HG03565 (cell line): Measurements from ENCODE around the gene PHKG2.
"Not testable (repeated sequence)": the region's sequence is repeated elsewhere in the genome, so short reads cannot be mapped to it uniquely, and the experiment has no call there.

ENCODE experiments used
- ATAC-seq: cut with Tn5 transposase; IDR thresholded peaks from one replicate; pipeline ENCODE4 v1.9.1; 2021; ENCODE audit warnings: mild to moderate bottlenecking, moderate library complexity; ENCODE audit not compliant: unreplicated experiment

PHKG2 gene, protein sequence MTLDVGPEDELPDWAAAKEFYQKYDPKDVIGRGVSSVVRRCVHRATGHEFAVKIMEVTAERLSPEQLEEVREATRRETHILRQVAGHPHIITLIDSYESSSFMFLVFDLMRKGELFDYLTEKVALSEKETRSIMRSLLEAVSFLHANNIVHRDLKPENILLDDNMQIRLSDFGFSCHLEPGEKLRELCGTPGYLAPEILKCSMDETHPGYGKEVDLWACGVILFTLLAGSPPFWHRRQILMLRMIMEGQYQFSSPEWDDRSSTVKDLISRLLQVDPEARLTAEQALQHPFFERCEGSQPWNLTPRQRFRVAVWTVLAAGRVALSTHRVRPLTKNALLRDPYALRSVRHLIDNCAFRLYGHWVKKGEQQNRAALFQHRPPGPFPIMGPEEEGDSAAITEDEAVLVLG

DNA sequence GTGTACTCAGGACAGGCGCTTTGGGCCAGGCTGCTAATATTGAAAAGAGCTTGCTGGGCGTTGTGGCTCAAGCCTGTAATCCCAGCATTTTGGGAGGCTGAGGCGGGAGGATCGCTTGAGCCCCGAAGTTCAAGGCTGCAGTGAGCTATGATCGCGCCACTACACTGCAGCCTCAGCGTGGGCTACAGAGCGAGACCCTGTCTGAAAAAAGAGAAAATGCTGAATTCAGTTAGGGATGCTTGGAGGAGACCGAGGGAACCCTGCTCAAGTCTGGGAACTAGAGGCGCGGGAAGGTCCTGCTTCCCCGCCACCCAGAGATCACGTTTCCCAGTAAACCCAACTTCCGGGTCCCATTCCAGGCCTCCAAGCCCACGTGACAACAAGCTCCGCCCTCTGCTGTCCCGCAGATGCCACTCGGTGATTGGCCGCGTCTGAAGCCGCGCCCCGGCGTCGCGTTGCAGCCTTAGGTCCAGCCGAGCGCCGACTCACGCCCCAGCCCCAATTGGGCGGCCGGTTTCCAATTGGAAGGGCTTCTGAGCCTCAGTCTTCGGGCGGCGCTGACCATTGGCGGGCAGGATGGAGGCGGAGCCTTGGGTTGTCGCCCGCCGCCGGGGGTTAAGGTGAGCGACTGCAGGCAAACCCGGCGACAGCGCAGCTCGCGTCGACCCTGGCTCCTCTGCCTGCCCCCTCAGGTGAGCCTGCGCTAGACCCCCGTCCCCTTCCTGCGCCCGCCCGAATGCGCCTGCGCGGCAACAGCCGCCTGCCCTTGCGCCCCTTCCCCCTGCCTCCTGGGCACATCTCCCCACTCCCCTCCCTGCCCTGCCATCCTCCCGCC is at the start of gene PHKG2:
PHKG2 (plus strand) TSS at position 627 of the 835 bp plus-strand sequence. CDS start 396 bp downstream, outside the sequence.
- peak; percentile 94 for ATAC-seq

DNA sequence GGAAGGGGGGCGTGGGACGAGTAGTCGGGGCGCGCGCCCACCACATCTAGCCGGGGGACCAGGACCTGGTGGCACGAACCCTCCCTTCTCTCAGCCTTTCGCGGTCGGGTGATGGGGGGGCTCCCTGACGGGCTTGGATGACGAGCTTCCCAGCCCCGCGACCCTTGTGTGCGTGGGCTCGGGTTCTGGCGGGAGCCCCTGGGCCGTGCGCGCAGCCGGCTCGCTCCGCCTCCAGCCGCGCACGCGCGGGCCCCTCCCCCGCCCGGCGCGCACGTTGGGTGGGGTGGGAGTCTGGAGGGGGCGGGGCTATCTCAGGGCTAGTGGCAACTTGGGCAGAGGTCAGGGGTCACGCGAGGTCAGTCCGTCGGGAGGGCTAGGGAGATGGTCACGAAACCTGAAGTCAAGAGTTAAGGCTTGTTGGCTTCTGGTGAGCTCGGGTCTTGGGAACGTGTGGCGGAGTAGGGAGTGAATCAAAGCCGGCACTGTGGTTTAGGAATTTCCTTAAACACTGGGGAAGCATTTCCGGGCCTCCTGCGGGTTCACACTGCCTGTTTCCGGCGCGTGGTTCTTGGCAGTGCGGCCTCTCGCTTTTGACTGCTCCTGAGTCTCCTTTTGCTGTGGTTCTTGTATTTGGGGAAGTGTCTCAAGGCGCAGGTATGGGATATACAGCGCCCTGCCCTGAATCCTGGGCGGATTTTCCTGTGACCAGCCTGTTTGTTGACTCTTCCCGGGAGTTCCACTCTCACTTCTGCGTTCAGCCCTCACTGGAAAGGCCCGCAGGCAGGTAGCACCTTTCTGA is 49.2 kb upstream of the PHKG2 start, which contains the start of gene SRCAP:
SRCAP (plus strand) TSS at position 356 of the 799 bp plus-strand sequence. CDS start 1,654 bp downstream, outside the sequence.
- peak; percentile 17 for ATAC-seq

DNA sequence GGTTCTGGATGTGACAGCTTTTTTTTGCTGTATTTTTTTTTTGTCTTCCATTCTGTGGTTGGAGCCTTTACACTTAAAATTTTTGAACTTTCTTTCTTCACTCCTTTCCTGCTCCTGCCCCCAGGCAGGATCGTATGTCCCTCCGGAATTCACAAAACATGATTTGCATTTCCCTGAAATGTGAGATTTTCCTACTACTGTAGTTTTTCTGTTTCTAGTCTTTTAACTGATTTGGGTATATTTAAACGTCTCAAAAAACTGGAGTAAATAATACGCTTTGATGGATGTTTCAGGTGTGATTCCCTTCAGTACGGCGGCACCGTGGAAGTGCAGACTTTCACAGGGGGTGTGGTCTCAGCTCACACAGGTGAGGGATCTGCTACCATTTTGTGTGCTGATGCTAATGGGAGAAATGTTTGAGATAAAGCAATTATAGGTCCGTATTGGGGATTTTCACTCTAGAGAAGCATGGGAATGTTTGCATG is 48.6 kb upstream of the PHKG2 start:
- ATAC-seq, result no peak

DNA sequence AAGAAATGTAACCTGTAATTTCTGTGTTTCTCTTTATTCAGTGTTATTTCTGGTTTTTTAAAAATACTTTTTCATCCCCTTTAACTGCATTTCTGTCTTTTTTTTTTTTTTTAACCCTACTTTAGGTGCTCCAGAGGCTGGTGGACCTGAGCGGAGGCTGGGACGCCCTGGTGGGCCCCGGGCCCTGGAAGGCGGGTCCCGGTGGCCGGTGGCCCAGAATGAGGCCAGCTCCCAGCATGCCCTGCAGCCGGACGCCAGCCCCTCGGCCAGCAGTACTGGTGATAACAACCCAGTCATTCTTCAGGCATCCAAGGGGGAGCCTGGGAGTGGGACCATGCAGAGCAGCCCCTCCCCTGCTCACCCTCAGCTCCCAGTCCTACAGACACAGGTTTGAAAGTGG is 47.7 kb upstream of the PHKG2 start:
- ATAC-seq, result no peak

DNA sequence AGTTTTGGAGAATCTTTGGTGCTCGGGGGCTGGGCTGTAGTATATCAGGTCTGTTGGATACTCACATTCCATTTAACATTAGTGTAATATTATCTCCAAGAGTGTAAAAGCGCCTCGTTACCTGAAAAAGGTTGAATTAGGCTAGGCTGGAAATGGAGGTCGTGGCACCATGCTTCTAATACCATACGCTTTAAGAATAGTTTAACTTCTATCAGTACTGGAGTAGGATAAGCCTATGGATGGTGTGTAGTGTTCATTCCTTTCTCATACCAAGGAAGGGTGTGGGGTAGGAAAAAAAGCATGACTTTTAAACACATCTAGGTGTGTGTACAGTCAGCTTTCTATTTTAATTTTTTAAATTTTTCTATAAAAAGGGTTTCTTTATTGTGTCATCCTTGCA is 47.3 kb upstream of the PHKG2 start:
- ATAC-seq, result no peak

DNA sequence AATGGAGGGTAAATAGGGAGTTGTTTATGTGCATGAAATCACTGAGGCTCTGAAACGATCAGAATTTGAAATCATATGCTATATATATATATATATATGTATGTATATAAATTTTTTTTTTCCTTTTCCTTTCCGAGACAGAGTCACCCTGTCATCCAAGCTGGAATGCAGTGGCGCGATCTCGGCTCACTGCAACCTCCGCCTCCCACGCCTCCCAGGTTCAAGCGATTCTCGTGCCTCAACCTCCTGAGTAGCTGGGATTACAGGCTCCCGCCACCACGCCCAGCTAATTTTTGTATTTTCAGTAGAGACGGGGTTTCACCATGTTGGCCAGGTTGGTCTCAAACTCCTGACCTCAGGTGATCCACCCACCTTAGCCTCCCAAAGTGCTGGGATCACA is 45.2 kb upstream of the PHKG2 start:
- ATAC-seq, result not testable (repeated sequence)

DNA sequence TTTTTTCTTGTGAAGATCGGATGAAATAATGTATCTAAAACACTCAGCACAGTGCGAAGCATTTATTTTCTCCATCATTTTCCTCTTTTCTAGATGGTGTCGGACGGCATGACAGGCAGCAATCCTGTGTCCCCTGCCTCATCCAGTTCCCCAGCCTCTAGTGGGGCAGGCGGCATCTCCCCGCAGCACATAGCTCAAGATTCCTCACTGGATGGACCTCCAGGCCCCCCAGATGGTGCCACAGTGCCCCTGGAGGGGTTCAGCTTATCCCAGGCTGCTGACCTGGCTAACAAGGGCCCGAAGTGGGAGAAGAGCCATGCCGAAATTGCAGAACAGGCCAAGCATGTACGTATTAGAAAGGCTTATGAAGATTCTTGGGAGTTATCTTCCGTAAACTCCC is 44.3 kb upstream of the PHKG2 start:
- ATAC-seq, result no peak

DNA sequence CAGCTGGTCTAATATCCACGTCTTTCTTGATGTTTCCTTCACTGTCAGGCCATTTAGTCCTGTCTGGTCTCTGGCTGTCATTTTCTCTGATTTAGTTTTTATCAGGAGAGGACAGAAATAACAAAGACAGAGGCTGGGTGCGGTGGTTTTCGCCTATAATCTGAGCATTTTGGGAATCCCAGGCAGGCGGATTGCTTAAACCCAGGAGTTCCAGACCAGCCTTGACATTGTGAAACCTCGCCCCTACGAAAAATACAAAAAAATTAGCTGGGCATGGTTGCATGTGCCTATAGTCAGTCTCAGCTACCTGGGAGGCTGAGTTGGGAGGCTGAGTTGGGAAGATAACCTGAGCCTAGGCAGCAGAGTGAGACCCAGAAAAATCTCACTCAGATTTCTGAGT is 42.2 kb upstream of the PHKG2 start:
- no peak for ATAC-seq

DNA sequence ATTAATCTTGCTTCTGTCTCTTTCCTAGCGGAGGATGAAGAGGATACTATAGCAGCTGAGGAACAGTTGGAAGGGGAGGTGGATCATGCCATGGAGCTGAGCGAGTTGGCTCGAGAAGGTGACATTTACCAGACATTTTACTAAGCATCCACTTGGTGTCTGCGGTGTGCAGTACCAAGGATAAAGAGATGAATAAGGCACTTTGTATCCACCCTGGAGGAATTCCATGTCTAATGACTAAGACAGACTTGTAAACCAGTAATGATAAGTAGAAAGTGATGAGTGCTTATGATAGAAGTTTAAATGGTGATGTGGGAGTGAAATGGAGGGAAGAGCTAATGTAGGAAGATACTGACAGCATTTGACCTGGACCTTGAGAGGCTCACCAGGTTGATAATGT is 37.3 kb upstream of the PHKG2 start:
- ATAC-seq, result no peak

DNA sequence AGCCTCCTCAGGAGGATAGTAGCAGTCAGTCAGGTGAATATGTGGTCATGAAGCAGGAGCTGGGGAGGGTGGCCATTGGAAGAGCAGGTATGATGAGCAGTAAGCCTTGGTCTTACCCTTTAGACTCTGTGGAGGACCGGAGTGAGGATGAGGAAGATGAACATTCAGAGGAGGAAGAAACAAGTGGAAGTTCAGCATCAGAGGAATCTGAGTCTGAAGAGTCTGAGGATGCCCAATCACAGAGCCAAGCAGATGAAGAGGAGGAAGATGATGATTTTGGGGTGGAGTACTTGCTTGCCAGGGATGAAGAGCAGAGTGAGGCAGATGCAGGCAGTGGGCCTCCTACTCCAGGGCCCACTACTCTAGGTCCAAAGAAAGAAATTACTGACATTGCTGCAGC is 36.5 kb upstream of the PHKG2 start:
- ATAC-seq, result no peak

DNA sequence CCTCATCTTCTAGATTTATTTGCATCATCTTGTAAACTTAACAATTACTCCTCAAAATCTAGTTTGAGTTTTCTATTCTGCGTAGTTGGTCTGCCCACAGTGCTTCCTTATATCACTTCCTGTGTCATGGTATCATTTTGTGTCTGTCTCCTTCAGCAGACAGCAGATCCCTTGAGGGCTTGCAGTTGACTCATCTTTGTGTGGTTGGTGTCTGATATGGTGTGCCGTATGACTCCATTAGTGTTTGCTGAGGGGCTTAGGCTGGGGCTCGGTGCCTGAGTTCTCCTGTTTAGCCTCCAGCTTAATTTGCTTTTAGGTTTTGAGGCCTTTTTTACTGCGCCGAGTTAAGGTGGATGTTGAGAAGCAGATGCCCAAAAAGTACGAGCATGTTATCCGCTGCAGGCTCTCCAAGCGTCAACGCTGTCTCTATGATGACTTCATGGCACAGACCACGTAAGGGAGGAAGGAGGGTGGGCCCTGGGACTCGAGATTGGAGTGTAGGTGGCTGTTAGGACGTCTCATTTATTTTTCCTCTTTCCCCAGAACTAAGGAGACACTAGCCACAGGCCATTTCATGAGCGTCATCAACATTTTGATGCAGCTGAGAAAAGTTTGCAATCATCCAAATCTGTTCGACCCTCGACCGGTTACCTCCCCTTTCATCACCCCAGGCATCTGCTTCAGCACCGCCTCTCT is 32.3 kb upstream of the PHKG2 start:
- no peak for ATAC-seq

DNA sequence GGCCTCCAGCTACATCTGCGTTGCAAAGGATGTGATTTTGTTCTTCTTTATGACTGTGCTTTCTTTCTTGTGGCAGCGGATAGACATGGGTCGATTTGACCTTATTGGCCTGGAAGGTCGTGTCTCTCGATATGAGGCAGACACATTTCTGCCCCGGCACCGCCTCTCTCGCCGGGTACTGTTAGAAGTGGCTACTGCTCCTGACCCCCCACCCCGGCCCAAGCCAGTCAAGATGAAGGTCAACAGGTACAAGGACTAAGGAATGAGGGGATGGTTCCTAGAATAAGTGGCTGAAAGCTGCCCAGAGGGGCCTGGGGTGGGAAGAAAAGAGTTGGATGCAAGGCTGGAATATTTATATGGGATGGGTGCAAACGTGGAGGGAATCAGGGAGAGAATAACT is 28.1 kb upstream of the PHKG2 start:
- no peak for ATAC-seq

DNA sequence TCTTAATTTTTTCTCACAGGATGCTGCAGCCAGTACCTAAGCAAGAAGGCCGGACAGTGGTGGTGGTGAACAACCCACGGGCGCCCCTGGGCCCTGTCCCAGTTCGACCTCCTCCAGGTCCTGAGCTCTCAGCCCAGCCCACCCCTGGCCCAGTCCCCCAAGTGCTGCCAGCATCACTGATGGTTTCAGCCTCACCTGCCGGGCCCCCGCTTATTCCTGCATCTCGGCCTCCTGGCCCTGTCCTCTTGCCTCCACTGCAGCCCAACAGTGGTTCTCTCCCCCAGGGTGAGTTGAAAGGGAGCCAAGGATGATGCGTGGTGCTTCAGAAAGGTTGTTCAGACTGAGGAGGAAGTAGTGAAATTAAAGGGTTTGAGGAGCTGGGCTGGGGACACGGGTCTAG is 27.5 kb upstream of the PHKG2 start:
- ATAC-seq, result no peak

DNA sequence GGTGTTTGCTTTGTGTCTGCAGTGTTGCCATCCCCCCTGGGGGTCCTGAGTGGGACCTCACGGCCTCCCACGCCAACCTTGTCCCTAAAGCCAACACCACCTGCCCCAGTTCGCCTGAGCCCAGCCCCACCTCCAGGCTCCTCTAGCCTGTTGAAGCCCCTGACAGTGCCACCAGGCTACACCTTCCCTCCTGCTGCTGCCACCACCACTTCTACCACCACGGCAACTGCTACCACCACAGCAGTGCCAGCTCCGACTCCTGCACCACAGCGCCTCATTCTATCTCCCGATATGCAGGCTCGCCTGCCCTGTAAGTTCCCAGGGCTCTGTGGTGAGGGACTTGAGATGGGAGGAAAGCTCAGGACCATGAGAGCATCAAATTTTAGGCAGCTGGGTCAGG is 27.1 kb upstream of the PHKG2 start:
- no peak for ATAC-seq

DNA sequence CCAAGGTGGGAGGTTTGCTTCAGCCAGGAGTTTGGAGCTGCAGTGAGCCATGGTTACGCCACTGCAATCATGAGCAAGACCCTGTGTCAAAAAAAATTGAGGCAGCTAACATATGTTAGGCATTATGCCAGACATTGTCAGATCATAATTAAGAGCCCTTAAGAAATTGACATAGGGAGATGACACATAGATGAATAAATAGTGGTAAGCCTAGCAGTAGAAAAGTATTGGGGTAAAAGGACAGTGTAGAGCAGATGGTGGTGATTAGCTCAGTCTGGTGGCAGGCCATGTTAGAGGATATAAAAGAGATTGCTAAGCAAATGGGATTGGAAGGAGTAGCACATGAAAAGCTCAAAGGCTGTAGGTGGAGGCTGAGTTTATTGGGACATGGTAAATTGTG is 26.6 kb upstream of the PHKG2 start:
- no peak for ATAC-seq

DNA sequence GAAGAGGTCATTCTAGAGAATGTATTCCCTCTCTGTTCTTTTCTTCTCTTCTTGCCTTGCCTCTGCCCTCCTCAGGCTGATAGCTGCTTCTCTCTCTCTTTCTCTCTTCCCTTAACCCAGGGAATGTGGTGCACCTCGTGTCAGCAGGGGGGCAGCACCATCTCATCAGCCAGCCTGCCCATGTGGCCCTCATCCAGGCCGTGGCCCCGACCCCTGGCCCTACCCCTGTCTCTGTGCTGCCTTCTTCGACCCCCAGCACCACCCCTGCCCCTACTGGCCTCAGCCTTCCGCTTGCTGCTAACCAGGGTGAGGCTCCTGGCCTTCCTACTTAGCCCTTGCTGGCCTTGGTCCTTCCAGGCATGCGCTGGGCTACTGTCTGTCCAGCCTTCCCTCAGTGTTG is 25.8 kb upstream of the PHKG2 start:
- no peak for ATAC-seq

DNA sequence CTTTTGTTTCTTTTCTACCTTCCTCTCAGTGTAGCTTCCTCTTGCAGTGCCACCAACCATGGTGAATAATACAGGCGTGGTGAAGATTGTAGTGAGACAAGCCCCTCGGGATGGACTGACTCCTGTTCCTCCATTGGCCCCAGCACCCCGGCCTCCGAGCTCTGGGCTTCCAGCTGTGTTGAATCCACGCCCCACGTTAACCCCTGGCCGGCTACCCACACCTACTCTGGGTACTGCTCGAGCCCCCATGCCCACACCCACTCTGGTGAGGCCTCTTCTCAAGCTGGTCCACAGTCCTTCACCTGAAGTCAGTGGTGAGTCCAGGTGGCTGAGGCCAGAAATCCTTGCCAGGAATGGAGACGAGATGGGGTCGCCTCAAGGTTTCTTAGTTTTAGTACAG is 25.3 kb upstream of the PHKG2 start:
- no peak for ATAC-seq

DNA sequence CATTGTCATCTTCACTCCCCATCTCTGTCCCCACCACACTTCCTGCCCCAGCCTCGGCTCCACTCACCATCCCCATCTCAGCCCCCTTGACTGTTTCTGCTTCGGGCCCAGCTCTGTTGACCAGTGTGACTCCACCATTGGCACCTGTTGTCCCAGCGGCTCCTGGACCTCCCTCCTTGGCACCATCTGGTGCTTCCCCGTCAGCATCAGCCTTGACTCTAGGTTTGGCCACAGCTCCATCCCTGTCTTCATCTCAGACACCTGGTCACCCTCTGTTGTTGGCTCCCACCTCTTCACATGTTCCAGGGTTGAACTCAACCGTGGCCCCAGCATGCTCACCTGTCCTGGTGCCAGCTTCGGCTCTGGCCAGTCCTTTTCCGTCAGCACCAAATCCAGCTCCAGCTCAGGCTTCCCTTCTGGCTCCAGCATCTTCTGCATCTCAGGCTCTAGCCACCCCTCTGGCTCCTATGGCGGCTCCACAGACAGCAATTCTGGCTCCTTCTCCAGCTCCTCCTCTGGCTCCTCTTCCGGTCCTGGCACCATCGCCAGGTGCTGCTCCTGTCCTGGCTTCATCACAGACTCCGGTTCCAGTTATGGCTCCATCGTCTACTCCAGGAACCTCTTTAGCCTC is 24.4 kb upstream of the PHKG2 start:
- ATAC-seq, result no peak

DNA sequence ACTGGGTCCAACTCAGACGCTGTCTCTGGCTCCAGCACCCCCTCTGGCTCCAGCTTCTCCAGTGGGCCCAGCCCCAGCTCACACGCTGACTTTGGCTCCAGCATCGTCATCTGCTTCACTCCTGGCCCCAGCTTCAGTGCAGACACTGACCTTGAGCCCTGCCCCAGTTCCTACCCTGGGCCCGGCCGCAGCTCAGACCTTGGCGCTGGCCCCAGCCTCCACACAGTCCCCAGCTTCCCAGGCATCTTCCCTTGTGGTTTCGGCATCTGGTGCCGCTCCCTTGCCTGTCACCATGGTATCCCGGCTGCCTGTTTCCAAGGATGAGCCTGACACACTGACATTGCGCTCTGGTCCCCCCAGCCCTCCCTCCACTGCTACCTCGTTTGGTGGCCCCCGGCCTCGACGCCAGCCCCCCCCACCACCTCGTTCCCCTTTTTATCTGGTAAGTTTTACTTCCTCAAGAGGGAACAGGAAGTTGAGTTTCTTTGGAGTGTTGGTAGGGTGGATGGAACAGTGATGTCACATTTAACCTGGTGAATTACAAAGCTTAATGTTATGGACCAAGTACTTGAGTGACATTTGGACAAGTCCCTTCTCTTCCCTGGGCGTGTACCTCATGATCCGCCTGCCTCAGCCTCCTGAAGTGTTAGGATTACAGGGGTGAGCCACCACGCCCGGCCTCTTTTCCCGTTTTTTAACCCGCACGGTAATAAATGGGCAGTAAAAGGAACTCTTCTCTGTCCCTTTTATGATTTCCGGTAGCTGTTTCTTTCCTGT is 23.4 kb upstream of the PHKG2 start:
- ATAC-seq, result no peak
